ENCODE measurements around the gene B4GALNT3.

DNA sequence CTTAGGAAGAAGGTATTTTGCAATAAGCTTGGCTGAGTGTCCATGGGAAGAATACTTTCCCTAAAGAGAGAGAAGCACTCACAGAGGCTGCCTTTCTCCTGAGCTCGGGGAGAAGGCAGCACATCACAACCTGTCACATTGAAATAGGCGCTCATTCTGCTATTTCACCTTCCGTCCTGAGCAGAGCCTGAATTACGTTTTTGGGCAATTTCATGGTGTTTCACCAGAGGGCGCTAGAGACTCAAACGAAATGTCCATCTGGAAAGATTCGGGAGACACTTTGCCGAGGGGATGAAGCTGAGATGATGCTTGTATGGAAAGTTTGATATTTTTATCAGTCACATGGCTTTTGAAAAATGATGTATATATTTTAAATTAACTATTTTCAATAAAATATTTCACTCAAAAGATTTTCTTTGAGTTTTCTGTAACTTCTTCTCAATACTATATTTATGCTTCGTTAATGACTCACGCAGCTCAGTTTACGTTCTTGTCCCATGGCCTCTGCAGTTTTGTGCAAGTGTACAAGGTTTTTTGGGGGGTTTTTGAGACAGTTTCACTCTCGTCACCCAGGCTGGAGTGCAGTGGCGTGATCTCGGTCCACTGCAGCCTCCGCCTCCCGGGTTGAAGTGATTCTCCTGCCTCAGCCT lies 17.4 kb upstream of the B4GALNT3 start:
- TF ChIP-seq YY1 (IDR thresholded peaks at IDR 0.05; ENCODE audit: insufficient read depth, insufficient read length) (no peak), ZNF274 (IDR thresholded peaks at IDR 0.05; ENCODE audit: low read depth, low read length) (no peak), SUZ12 (IDR thresholded peaks at IDR 0.05; ENCODE audit: extremely low read depth, insufficient read depth, insufficient read length) (no peak)

Measured in NT2/D1 (cell line).